GM04503 (cell line): ENCODE measurements around the gene EDEM1.
"Not testable (repeated sequence)": the region's sequence is repeated elsewhere in the genome, so short reads cannot be mapped to it uniquely, and the experiment has no call there.

Experiments
- DNase-seq: peaks from one replicate; pipeline ENCODE4 v3.0.0-alpha.2; 2012; ENCODE audit warnings: low read depth

EDEM1 gene

GRCh38 chr3:5179036-5179435 is 8.5 kb upstream of the EDEM1 start:
- not testable (repeated sequence) for DNase-seq

DNA sequence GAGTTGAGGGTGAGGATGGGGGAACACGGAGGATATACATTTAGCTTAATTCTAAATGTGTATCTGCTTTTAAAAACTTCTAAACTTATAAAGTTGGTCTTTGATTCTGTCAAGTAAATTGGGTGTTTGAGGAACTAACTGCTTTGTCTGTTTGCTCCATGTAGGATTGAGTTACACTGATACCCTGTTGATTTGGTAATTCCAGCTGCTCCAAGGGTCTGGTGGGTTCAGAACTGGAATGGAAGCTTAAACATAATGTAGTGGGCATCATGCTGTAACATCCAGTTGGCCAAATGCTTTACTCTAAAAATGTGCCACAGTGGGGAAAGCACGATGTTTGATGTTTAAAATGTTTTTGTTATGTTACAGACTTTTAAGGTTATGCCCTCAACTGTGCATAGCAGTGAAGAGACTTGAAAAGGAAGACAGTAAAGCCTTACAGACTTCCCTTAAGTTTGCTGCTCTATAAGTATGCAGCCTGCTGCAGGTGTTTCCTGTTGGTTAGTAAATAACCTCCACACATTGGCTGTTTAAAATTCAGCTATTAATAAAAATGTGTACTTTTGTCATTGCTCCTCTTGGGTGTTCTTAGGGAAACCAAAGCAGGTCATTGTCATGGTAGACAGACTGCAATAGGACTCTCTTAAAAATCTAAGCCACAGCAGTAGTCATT is 5.9 kb upstream of the EDEM1 start:
- DNase-seq: no peak

- DNase-seq: not testable (repeated sequence)
Observed at GRCh38 chr3:5183714-5184113, 3.8 kb upstream of the EDEM1 start.

DNA sequence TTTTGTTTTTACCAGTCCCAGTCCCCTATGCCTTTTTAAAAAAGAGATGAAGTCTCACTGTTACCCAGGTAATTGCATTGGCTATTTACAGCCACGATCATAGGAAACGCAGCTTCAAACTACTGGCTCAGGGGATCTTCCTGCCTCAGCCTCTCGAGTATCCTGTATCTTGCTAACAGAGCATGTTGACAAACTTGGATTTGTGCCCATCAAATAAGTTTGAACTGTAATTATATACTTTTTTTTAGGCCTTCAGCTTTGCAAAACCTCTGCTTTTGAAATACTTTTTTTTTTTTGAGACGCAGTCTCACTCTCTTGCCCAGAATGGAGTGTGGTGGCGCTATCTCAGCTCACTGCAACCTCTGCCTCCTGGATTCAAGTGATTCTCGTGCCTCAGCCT is 3.0 kb upstream of the EDEM1 start:
- no peak for DNase-seq

- DNase-seq: no peak
Observed at GRCh38 chr3:5185093-5185673, 2.3 kb upstream of the EDEM1 start.

- DNase-seq: no peak
Observed at GRCh38 chr3:5186089-5186857, 1.2 kb upstream of the EDEM1 start.

DNA sequence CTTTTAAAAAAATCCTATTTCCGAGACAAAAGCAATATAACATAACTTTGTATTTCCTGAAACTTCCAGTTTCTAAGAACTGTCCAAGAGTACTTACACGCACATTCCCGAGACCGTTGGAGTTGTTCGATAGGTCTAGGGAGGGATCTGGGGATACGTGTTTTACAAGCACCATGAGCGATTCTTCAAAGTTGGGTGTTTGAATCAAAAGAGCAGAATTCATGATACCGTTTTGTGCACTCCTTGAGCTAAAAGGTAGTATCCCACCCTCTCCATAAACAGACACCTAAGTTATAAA is 700 bp upstream of the EDEM1 start:
- no peak for DNase-seq

GRCh38 chr3:5187920-5188418 is 462 bp downstream of the EDEM1 start:
- DNase-seq: no peak

DNA sequence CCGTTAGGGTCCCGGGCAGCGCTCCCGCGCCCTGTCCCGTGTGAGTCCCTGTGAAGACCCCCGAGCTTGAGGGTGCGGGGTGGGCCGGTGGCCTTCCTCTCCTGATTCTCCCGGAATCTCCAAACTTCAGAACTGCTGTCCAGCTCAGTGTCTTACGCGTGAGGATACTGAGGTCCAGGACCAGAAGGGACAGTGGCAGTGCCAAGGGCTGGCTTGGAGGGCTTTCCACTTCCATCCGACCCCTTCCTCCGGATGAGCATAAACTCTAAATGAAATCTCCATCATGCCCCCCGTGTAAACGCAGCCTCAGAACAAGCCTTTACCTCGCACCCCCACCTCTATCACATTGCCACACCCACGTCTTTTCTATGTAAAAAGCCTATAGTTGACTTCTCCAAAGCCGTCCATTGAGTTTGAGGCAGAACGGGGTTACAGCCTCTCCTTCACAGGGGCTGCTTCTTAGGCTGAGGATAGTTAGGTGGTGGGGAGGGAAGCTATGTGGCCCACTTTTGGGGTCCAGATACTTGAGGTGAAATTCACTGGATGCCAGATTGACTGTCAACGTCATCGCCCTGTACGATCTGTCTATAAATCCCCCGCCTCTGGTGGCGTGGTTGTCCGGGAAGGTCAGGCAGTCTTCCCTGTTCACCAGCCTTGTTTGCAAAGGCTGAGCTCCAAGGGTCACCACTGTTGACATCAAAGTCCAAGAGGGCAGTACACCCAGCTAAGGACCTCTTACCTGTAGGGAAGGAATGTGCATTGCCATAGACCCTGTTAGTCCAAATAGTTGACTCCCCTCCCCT is 1.1 kb downstream of the EDEM1 start:
- no peak for DNase-seq

DNA sequence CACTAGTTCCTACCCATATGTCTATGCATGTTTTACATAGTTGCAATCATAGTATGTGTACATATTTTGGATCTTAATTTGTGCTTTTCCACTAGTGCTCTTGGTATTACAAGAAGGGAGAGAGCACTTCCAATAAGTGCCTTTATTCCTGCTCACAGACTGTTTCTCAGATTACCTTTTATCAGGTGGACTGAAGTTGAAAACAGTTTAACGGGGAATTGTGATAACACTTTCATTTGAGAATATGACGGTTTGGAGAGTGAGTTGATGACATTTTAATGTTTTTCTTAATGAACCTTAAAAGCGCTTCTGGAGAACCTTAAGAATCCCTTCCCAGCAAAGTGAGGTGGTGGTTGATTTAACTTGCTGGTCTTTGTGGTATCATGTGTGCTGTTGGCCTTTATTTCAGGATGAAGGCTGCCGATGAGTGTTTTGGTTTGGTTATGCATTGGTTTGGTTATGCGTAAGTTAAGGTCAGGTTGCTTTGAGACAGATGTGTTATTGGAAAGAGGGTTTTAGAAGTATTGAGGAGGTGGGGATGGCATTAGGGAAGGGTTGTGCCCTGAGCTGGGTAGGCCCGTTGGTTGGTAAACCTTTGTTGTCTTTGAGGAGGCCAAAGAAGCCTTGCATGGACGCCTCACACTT is 2.8 kb downstream of the EDEM1 start:
- DNase-seq: no peak

GRCh38 chr3:5191555-5192304 is 4.2 kb downstream of the EDEM1 start:
- DNase-seq: no peak

DNA sequence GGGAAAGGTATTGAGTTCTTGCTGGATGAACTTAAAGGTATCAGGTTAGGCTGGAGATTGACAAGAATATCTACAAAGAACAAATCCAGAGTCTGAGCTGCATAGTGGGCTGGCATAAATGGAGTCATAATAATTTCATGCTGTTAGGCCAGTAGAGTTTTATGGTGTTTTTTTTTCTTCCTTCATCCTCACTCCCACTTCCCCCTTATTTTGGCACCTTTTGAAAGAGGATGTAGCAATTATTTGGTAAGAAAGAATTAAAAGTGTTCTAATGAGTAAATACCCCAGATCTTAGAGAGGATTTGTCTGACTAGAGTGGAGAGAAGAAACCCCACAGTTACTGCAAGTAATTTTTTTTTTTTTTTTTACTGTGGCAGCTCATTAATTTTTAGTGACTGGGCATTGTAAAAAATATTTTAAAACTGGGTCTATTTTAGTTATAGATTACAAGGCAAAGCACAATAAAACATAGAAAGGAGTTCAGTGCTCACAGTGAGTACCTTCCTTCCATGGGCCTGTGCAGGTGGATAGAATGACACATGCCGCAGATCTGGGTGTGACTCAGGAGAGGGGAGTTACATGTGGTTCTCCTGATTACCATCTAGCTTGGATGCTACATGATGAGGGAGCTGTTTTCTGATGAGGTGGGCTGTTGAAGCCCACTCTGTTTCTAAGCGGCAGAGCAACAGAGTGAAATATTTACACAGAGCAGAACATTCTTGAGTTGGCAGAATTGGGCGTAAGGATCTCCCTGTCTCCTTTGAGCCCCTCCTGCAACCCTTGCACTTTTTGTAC is 5.3 kb downstream of the EDEM1 start:
- no peak for DNase-seq

DNA sequence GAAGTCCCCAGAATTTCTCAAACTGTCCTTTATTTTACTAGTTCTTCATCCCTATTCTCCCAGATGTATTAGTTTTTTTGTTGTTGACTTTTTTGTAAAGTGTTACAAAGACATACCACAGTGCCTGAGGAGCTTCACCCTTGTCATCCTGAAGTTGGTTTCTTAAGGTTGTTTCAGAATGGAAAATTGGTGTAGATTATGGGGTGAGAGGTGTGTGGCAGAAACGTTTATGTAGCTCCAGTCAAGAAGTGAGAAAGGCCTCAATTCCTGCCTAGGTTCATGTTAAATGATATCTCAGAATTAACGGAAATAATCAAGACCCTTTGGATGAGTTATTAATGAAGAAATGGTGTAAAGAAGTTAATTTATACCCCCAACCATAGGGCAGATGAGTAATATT is 6.8 kb downstream of the EDEM1 start:
- no peak for DNase-seq

DNA sequence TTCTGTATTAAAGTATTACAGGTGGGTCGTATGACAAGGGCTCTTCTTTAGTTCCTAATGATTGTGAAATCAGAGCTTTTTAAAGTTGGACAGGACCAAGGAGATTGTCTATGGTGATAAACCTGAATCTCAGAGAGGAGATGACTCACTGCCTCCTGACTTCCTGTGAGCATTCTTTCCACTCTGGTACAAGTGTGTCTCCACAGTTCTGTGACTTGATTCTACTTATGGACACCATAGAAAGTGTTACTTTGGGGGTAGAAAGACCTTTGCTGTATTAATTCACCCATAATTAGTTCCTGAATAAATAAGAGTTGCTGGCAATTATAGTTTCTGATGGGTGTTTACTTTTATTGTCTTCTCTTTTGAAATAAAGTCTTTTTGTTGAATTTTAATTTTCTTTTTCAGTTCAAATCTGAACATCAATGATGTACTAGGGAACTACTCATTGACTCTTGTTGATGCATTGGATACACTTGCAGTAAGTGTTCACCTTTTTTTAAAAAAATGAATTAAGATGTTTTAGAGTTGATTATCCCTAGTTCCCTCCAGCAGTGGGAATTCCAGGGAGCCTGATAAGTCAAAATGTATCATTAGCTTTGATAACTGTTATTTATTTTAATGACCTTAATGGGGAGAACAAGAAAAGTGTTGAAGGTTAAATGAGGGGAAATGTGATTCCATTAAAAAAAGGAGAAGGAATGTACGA is 7.4 kb downstream of the EDEM1 start:
- no peak for DNase-seq

- no peak for DNase-seq
Observed at GRCh38 chr3:5195605-5196004, 8.1 kb downstream of the EDEM1 start.

DNA sequence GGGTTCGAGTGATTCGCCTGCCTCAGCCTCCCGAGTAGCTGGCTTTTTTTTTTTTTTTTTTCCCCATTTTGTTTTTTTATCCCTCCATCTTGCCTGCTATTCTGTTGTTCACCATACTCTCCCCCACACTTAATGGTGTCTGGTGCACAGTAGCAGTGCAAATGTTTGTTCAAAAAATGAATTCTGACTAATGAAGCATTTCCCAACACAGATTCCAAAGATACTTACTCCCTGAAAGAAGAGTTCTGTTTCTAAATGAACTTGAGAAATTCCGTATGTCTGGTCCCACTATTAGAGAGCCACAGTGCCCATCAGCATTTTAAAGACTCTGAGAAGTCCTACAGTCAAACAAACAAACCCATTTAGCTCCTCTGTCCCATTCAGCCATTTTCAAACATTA is 9.5 kb downstream of the EDEM1 start:
- DNase-seq: no peak

DNA sequence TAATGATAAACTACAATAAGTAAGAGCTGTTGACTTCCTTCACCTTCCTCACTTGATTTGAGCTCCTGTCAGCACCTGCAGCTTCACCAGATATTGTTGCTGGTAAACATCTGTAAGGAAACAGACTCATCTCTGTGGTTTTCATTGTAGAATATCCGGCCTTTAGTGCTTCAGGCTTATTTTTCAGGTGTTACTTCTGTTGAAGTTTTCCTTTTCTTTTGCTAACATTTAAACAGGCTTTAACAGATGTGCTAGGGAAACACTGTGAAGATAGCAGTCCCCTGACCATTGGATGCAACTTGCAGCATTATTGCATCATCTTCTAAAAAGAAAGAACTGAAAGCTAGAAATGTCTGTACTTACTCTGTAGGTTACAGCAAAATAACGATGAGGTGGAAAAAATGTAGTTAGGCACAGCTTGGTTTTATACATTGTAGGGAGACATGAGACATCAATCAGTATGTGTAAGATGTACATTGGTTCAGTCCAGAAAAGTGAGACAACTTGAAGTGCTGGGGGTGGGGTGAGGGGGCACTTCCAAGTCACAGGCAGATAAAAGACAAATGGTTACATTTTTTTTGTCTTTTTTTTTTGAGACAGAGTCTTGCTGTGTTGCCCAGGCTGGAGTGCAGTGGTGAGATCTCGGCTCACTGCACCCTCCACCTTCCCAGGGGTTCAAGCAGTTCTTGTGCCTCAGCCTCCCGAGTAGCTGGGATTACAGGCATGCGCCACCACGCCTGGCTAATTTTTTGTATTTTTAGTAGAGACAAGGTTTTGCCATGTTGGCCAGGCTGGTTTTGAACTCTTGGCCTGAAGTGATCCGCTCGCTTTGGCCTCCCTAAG is 10.2 kb downstream of the EDEM1 start:
- no peak for DNase-seq

- DNase-seq: no peak
Observed at GRCh38 chr3:5198313-5198677, 10.8 kb downstream of the EDEM1 start.
